ENCODE data around the gene PYY.

The PYY gene

GRCh38 chr17:43906951-43907424, 46.8 kb downstream of the PYY start:
- TF ChIP-seq SIN3A (IDR thresholded peaks at IDR 0.05; ENCODE audit: borderline replicate concordance, insufficient read depth, low read length) (no peak), POLR2AphosphoS5 (IDR thresholded peaks at IDR 0.05; ENCODE audit: low read depth, low read length) (no peak), FOXP2 (optimal IDR thresholded peaks at IDR 0.05; ENCODE audit: borderline replicate concordance, extremely low read depth, extremely low read length, insufficient read depth) (no peak), REST (IDR thresholded peaks at IDR 0.05; ENCODE audit: insufficient read depth in 1 of 2, low read depth in 2 of 2, low read length in 2 of 2) (no peak), TAF1 (IDR thresholded peaks at IDR 0.05; ENCODE audit: borderline replicate concordance, insufficient read depth, low read length) (no peak)

GRCh38 chr17:43905985-43906852, 47.5 kb downstream of the PYY start:
- TF ChIP-seq SIN3A (IDR thresholded peaks at IDR 0.05; ENCODE audit: borderline replicate concordance, insufficient read depth, low read length) (no peak), REST (IDR thresholded peaks at IDR 0.05; ENCODE audit: insufficient read depth in 1 of 2, low read depth in 2 of 2, low read length in 2 of 2) (no peak), TAF1 (IDR thresholded peaks at IDR 0.05; ENCODE audit: borderline replicate concordance, insufficient read depth, low read length) (no peak), FOXP2 (optimal IDR thresholded peaks at IDR 0.05; ENCODE audit: borderline replicate concordance, extremely low read depth, extremely low read length, insufficient read depth) (no peak), POLR2AphosphoS5 (IDR thresholded peaks at IDR 0.05; ENCODE audit: low read depth, low read length) (no peak)

GRCh38 chr17:43905400-43905984, 48.2 kb downstream of the PYY start:
- TF ChIP-seq TAF1 (IDR thresholded peaks at IDR 0.05; ENCODE audit: borderline replicate concordance, insufficient read depth, low read length) (no peak), SIN3A (IDR thresholded peaks at IDR 0.05; ENCODE audit: borderline replicate concordance, insufficient read depth, low read length) (no peak), POLR2AphosphoS5 (IDR thresholded peaks at IDR 0.05; ENCODE audit: low read depth, low read length) (no peak), REST (IDR thresholded peaks at IDR 0.05; ENCODE audit: insufficient read depth in 1 of 2, low read depth in 2 of 2, low read length in 2 of 2) (no peak), FOXP2 (optimal IDR thresholded peaks at IDR 0.05; ENCODE audit: borderline replicate concordance, extremely low read depth, extremely low read length, insufficient read depth) (no peak)
